ENCODE results near the gene PRKAG1.

The PRKAG1 gene

DNA sequence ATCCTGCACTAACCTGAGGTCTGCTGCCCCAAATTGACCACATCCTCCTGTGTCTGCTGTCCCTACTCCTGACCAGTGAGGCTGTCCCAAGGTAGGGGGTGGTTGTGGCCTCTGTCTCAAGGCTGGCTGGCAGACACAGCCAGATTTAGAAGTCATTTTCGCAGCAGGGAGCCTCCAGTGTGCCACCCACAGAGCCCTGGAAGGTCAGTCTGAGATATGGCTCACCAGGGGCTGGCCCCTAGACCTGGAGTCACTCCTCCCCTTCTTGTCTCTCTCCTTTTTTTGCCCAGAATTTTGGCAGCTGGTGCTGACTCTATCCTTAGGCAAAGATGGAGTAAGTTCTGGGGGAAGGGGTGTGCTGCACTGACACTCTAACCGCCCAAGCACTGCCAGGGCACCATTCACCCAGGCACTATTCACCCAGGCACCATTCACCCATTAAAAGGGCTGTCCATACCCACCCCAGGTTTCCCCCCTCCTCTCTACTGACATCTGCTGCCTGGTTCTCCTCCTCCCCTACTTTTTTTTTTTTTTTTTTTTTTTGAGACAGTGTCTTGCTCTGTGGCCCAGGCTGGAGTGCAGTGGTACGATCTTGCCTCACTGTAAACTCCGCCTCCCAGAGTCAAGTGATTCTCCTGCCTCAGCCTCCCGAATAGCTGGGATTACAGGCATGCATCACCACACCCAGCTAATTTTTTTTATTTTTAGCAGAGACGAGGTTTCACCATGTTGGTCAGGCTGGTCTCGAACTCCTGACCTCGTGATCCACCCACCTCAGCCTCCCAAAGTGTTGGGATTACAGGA is 27.1 kb downstream of the PRKAG1 start:
- H3K4me3 ChIP-seq (ENCODE audit: low read depth, low read length): no peak overlapping the region
- TF ChIP-seq, protein P1, sequence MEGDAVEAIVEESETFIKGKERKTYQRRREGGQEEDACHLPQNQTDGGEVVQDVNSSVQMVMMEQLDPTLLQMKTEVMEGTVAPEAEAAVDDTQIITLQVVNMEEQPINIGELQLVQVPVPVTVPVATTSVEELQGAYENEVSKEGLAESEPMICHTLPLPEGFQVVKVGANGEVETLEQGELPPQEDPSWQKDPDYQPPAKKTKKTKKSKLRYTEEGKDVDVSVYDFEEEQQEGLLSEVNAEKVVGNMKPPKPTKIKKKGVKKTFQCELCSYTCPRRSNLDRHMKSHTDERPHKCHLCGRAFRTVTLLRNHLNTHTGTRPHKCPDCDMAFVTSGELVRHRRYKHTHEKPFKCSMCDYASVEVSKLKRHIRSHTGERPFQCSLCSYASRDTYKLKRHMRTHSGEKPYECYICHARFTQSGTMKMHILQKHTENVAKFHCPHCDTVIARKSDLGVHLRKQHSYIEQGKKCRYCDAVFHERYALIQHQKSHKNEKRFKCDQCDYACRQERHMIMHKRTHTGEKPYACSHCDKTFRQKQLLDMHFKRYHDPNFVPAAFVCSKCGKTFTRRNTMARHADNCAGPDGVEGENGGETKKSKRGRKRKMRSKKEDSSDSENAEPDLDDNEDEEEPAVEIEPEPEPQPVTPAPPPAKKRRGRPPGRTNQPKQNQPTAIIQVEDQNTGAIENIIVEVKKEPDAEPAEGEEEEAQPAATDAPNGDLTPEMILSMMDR (IDR thresholded peaks at IDR 0.05; ENCODE audit: insufficient read depth, low read depth, low read length, missing control alignments): no peak
- DNase-seq (ENCODE audit: low read depth): no peak

DNA sequence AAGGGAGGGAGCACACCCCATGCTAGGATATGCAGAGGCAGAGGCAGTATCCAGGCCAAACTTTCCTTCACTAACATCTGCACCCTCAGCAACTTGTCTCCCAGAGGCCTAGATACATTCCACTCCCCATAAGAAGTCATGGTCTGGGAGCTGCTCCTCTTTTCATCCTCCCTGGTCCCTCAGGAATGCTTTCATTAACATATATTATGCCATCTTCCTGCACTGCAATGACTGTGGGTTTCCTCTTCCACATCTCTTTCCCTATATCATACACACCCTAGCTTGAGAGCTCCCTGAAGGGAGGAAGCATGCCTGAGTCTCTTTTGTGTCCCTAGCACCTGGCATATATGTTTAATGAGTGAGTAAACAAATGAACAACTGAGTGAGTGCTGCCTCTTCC is 28.0 kb downstream of the PRKAG1 start:
- TF ChIP-seq, protein P1 (IDR thresholded peaks at IDR 0.05; ENCODE audit: insufficient read depth, low read depth, low read length, missing control alignments): no peak
- DNase-seq (ENCODE audit: low read depth): no peak

DNA sequence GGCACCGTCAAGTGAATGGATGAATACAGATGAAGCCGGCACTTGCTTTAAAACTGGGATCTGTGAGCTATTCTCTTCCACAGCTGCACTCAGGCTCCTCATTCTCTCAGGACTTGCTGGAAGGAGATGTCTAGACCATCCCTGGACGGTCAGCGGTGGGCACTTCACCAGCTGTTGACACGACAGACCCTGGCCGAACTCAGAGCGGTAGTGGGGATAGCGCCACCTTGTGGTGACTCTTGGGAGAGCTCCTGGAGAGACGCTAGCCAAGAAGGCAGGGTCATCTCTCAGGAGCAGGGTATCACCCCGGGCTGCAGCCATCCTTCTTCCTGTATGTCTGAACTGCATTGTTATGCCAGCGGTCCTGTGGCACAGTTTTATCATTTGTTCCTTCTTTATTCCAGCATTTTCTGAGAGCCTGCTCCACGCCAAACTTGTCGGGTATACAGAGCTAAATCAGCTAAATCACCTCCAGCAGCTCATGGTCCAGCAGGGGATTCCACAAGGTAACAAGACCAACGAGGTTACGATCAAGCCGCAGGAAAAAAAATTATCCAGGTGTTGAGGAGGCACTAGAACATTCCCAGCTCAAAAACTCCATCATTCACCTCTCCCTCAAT is 30.4 kb downstream of the PRKAG1 start:
- no peak overlapping the region for H3K4me3 ChIP-seq (ENCODE audit: low read depth, low read length)
- DNase-seq (ENCODE audit: low read depth): peak; percentile 69
- TF ChIP-seq, protein P1 (IDR thresholded peaks at IDR 0.05; ENCODE audit: insufficient read depth, low read depth, low read length, missing control alignments): peak; percentile 90

More for the DNA sequence above, 28.0 kb downstream of the PRKAG1 start:
- H3K4me3 ChIP-seq (ENCODE audit: low read depth, low read length): no peak overlapping the region

DNA sequence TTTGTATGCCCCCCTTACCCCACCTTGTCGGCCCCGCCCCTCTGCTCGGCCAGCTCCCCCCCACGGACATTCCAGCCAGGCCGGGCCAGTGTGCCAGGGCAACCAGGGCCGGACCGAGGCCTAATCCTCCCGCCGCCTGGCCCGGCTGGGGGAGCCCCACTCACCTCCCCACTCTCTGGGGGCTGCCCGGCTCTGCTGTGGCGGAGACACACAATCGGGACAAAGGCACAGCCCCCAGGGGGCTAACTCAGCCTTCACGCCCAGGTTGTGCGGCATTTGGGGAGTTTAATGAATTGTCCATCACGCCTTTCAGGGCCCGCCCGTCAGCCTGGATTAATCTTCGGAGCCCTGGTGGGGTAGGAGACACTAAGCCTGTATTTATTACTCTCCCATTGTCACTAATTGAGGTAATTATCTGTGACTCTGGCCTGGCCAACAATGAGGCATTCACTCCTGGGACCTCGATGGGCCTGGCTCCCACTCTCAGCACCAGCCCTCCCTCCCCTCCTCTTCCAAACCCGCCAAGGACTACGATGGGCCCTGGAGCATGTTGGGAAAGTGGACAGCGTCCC is 31.8 kb downstream of the PRKAG1 start:
- DNase-seq (ENCODE audit: low read depth): no peak
- no peak overlapping the region for H3K4me3 ChIP-seq (ENCODE audit: low read depth, low read length)
- TF ChIP-seq, protein P1 (IDR thresholded peaks at IDR 0.05; ENCODE audit: insufficient read depth, low read depth, low read length, missing control alignments): no peak

DNA sequence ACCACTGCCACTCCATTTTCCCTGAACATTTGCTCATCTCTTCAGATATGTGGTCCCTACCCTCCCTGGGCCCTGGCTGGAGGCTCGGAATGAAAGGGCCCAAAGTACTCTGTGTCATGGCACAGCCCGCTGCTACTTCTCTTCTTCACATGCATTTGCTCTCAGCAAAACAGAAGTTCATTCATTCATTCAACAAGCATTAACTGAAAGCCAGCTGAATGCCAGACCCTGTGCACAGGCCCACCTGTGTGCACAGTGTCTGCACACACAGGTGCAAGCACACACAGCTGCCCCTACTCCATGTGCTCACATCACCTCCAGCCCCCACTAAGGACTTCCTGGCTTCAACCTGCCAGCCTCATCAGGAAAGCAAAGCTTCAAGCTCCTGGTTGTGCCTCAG is 32.7 kb downstream of the PRKAG1 start:
- DNase-seq (ENCODE audit: low read depth): no peak
- no peak overlapping the region for H3K4me3 ChIP-seq (ENCODE audit: low read depth, low read length)
- TF ChIP-seq, protein P1 (IDR thresholded peaks at IDR 0.05; ENCODE audit: insufficient read depth, low read depth, low read length, missing control alignments): no peak

DNA sequence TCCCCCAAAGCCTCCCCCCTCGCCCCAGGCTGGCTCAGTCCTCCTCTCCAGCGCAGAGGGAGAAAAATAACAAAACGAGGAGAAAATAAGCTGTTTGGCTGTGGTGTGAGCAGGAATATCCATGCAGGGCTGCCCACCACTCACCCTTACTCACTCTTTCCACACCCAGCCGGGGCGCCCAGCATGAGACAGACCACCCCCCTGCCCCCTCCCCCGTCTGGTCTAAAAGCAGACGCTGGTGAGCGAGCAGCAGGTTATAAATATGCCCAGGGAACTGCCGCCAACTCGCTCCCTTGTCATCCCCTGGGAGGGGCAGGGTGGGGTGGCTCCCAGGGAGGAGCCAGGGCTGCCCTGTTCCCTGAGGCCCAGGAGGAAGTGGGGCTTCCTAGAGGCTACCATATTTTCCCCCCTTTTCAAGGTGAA is 33.1 kb downstream of the PRKAG1 start:
- no peak for DNase-seq (ENCODE audit: low read depth)
- TF ChIP-seq, protein P1 (IDR thresholded peaks at IDR 0.05; ENCODE audit: insufficient read depth, low read depth, low read length, missing control alignments): no peak
- H3K4me3 ChIP-seq (ENCODE audit: low read depth, low read length): no peak overlapping the region
